HG03521 (cell line): ENCODE measurements around the gene DNAJC27.

Experiments
- ATAC-seq: cut with Tn5 transposase; IDR thresholded peaks from one replicate; pipeline ENCODE4 v1.9.1; 2021; ENCODE audit warnings: mild to moderate bottlenecking, moderate library complexity; ENCODE audit not compliant: unreplicated experiment

The DNAJC27 gene

DNA sequence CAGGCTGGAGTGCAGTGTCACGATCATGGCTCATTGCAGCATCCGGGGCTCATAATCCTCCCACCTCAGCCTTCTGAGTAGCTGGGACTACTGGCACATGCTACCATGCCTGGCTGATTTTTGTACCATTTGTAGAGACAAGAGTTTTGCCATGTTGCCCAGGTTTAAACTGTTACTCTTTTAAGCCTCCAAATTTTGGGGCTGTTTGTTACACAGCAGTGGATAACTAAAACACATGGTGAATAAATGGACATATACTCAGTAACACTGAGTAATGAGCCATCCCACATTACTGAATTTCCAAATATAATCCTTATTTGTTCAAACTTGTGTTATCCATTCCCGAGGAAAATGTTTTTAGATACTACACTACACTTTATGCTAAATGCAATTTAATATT, 61.5 kb downstream of the DNAJC27 start:
- no peak for ATAC-seq

- ATAC-seq = no peak
These were observed 62.1 kb downstream of the DNAJC27 start for GRCh38 chr2:24909555-24910177.

DNA sequence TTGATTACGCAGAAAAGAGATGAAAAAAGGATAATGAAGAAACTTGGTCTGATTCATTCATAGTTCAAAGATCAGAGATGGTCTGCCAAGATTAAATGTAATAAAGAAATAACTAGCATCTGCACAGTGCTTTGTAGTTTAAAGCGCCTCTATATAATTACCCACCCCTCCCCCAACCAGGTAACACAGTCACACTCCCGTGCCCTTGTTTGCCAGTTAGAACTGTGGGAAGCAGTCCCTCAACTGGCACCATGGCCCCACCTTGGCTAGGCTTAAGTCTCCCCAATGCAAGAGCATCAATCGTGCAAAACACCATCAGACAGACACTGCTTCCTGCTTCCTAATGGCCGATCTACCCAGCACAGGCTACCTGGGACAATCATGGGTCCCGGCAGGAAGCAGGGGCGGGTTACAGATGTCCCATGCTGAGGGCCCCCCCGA, 63.3 kb downstream of the DNAJC27 start:
- ATAC-seq = no peak

- ATAC-seq = no peak
These were observed 64.6 kb downstream of the DNAJC27 start for GRCh38 chr2:24907116-24907515.

- ATAC-seq = no peak
These were observed 65.3 kb downstream of the DNAJC27 start for GRCh38 chr2:24906466-24906865.

- no peak for ATAC-seq
These were observed 68.3 kb downstream of the DNAJC27 start for GRCh38 chr2:24903161-24904103.

DNA sequence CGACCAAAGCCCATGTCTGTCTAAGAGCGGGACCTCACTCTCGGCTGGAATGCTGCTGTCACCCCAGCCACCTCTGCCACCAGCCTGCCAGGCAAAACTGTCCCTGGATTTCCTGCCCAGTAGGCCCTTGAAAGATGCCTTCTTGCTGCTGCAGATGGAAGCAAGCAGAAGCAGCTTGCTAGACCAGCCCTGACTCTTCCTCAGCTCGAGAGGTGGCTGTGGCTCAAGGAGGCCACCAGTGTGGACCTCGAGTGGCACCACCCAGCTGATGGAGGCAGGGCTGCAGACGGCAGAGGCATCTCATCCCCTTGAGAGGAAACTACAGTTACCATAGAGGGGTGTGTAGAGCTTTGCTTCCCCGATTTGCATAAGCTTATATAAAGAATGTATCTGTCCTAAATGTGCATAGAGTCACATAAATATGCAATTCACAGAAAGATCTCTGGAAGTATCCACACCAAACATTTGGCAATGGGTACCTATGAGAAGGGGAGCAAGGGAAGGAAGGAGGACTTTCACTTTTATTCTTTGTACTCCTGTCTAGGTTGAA, 72.3 kb downstream of the DNAJC27 start:
- no peak for ATAC-seq

- no peak for ATAC-seq
These were observed 73.3 kb downstream of the DNAJC27 start for GRCh38 chr2:24898122-24899109.

DNA sequence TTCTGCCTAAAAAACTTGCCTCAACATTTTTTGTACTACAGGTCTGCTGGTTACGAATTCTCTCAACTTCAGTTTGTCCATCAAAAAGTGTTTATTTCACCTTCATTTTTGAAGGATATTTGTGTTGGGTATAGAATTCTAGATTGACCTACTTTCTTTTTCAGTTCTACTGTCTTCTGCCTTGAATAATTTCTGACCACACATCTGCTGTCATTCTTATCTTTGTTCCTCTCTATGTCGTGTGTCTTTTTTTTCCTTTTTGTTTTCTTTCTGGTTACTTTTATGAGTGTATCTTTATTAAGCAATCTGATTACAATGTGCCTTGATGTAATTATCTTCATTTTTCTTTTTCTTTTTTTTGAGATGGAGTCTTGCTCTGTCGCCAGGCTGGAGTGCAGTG, 77.0 kb downstream of the DNAJC27 start:
- ATAC-seq = no peak

DNA sequence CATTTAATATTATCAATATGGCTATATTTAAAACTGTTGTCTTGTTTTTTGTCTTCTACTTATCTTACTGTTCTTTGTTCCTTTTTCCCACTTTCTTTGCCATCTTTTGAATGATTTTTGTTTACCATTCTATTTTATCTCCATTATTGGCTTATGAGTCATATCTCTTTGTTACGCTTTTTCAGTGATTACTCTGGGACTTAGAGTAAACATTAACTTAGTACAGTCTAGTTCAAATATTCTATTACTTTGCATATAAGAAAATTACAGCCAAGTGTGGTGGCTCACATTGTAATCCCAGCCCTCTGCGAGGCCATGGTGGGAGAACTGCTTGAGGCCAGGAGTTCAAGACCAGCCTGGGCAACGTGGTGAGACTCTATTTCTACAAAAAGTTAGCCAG, 77.8 kb downstream of the DNAJC27 start:
- ATAC-seq = no peak
